Panc1 (cell line): ENCODE data around the gene TAAR2. TPM values are rescaled to one million over a fixed set of nuclear protein-coding genes. Genes with fewer than 3 reads are reported as not detected.
A peak's percentile ranks its signal among the peaks of the same experiment; 100 is the strongest.
"Not testable (repeated sequence)": the region's sequence is repeated elsewhere in the genome, so short reads cannot be mapped to it uniquely, and the experiment has no call there.

Experiments used
- ATAC-seq: fragments of 200-7000 bp; cut with Tn5 transposase; 2 replicates; pipeline ENCODE4 v1.9.1; 2020; ENCODE audit warnings: mild to moderate bottlenecking, moderate library complexity
- BruUV-seq: library from RNA; stranded (reverse); fragments of 400-500 nt; replicated peaks from 2 replicates; lab custom pipeline; 2021; lab: Mats Ljungman, UMichigan
- CTCF ChIA-PET: fragments of 300-600 bp; sonication (Branson Sonifier 250); formaldehyde crosslinking; loops from one replicate; lab custom pipeline; 2022; ENCODE audit warnings: antibody characterized with exemption; lab: Charles Lee
- POLR2A ChIA-PET: fragments of 300-600 bp; sonication (Branson Sonifier 250); formaldehyde crosslinking; loops from one replicate; lab custom pipeline; 2022; ENCODE audit warnings: antibody characterized with exemption; lab: Charles Lee
- DNase-seq: peaks from one replicate; pipeline ENCODE4 v3.0.0-alpha.2; 2010; ENCODE audit warnings: low read depth, low spot score
- H3K27ac ChIP-seq: 2 replicates; pipeline ENCODE4 v1.5.1; 2011; ENCODE audit warnings: mild to moderate bottlenecking, low read length, inconsistent platforms
- H3K27me3 ChIP-seq: fragments of 200-500 bp; sonication (Bioruptor generic); 2 replicates; pipeline ENCODE4 v1.6.0; 2014; ENCODE audit warnings: low read length, inconsistent platforms; ENCODE audit not compliant: control insufficient read depth, insufficient read depth
- H3K36me3 ChIP-seq: fragments of 200-500 bp; sonication (Bioruptor generic); 2 replicates; pipeline ENCODE4 v1.5.1; 2014; ENCODE audit warnings: inconsistent platforms, mild to moderate bottlenecking, low read length, moderate library complexity; ENCODE audit not compliant: control insufficient read depth, insufficient read depth
- H3K4me1 ChIP-seq: 2 replicates; pipeline ENCODE4 v1.5.1; 2011; ENCODE audit warnings: inconsistent platforms, mild to moderate bottlenecking, low read length, moderate library complexity; ENCODE audit not compliant: control insufficient read depth, insufficient read depth
- H3K4me3 ChIP-seq, 2 experiments: 2 replicates each; pipeline ENCODE4 v1.5.1; 2011 to 2012; ENCODE audit warnings: low read depth in 2 of 2, low read length in 2 of 2, mild to moderate bottlenecking in 2 of 2, inconsistent platforms in 1 of 2, moderate library complexity in 1 of 2
- H3K9me3 ChIP-seq: fragments of 200-500 bp; sonication (Bioruptor generic); 2 replicates; pipeline ENCODE4 v1.5.1; 2014; ENCODE audit warnings: low read depth, mild to moderate bottlenecking, inconsistent platforms, low read length, moderate library complexity; ENCODE audit not compliant: control insufficient read depth, insufficient read depth
- CTCF ChIP-seq: fragments of 450-650 bp; IDR thresholded peaks from 2 replicates; pipeline ENCODE4 v1.5.1; 2017; ENCODE audit warnings: mild to moderate bottlenecking
- POLR2AphosphoS5 ChIP-seq: IDR thresholded peaks from 2 replicates; pipeline ENCODE4 v1.6.1; 2012; ENCODE audit warnings: mild to moderate bottlenecking, low read depth, low read length, moderate library complexity
- REST ChIP-seq, 2 experiments: IDR thresholded peaks; 2 replicates each; pipeline ENCODE4 v1.6.1; 2011 to 2012; ENCODE audit warnings: low read depth in 2 of 2, control low read depth in 1 of 2, low read length in 1 of 2, mild to moderate bottlenecking in 1 of 2, moderate library complexity in 1 of 2; ENCODE audit not compliant: insufficient read depth in 1 of 2
- SIN3A ChIP-seq: IDR thresholded peaks from 2 replicates; pipeline ENCODE4 v1.6.1; 2012; ENCODE audit warnings: low read depth, mild to moderate bottlenecking, low read length, moderate library complexity, borderline replicate concordance; ENCODE audit not compliant: insufficient read depth
- TCF7L2 ChIP-seq: IDR thresholded peaks from 2 replicates; pipeline ENCODE4 v1.6.1; 2011; ENCODE audit warnings: mild to moderate bottlenecking, low read depth, low read length, inconsistent platforms
- in situ Hi-C: cut with HindIII; loops from 2 replicates; pipeline ENCODE4 v1.10.0; 2016; ENCODE audit warnings: low sequenced_read_pairs, low pct_unique_long_range_greater_than_20kb
- intact Hi-C: fragments of 100-400 bp; cut with micrococcal nuclease; formaldehyde crosslinking; loops from one replicate; pipeline ENCODE4 v1.10.0; 2022; ENCODE audit not compliant: unreplicated experiment
- total RNA-seq: library from RNA; stranded (reverse); gene quantifications from one replicate; pipeline ENCODE4 v1.2.1, GENCODE V29; 2021; ENCODE audit not compliant: unreplicated experiment

The TAAR2 gene
- total RNA-seq, 1 experiment from 2014 or later = not detected

- DNase-seq, H3K9me3 ChIP-seq, H3K4me3 ChIP-seq, in situ Hi-C loops, H3K36me3 ChIP-seq, intact Hi-C loops, H3K27me3 ChIP-seq, CTCF ChIA-PET, ATAC-seq, BruUV-seq, POLR2A ChIA-PET, H3K4me1 ChIP-seq, H3K27ac ChIP-seq: not testable (repeated sequence)
Observed at GRCh38 chr6:132600900-132601299, 23.2 kb downstream of the TAAR2 start.

GRCh38 chr6:132598473-132598872 is 25.6 kb downstream of the TAAR2 start:
- intact Hi-C loops = no loop called here
- H3K27ac ChIP-seq = no peak overlapping the region
- in situ Hi-C loops = no loop called here
- ChIA-PET POLR2A (no interaction called here), CTCF (no interaction called here)
- no TSS peak for BruUV-seq
- TF ChIP-seq CTCF (peak; percentile 53), REST (IDR thresholded peaks at IDR 0.05; ENCODE audit: insufficient read depth in 1 of 2, low read depth in 2 of 2, low read length in 1 of 2) (no peak)
- no peaks in the 10 kb centered on the region for H3K27me3 ChIP-seq
- DNase-seq = no peak
- H3K9me3 ChIP-seq = no peaks in the 10 kb centered on the region
- no peak for ATAC-seq
- no peaks in the 10 kb centered on the region for H3K36me3 ChIP-seq
- H3K4me1 ChIP-seq = no peaks in the 10 kb centered on the region
- no peak overlapping the region for H3K4me3 ChIP-seq

- POLR2A ChIA-PET = no interaction called here
- Histone ChIP-seq H3K36me3 (no peaks in the 10 kb centered on the region), H3K27me3 (no peaks in the 10 kb centered on the region), H3K4me3 (no peak overlapping the region), H3K9me3 (no peaks in the 10 kb centered on the region), H3K27ac (no peak overlapping the region), H3K4me1 (no peaks in the 10 kb centered on the region)
- TF ChIP-seq TCF7L2 (no peak), CTCF (no peak), POLR2AphosphoS5 (no peak), REST (IDR thresholded peaks at IDR 0.05; ENCODE audit: insufficient read depth in 1 of 2, low read depth in 2 of 2, low read length in 1 of 2) (no peak), SIN3A (no peak)
- ATAC-seq (no peak), DNase-seq (no peak)
- in situ Hi-C loops = no loop called here
- intact Hi-C loops = no loop called here
- CTCF ChIA-PET = no interaction called here
- BruUV-seq = no TSS peak
Observed at GRCh38 chr6:132596201-132596600, 27.9 kb downstream of the TAAR2 start.
